SU-DHL-6 (cell line): ENCODE data around the gene OTOGL.

Source experiments
- H2AFZ ChIP-seq: fragments of 200-600 bp; sonication (generic); 2 replicates; pipeline ENCODE4 v1.6.1; 2014; ENCODE audit warnings: low read depth, mild to moderate bottlenecking, moderate library complexity, mixed read lengths, antibody characterized with exemption, low read length; ENCODE audit not compliant: severe bottlenecking
- H3F3A ChIP-seq: fragments of 200-600 bp; shearing (Covaris generic); 2 replicates; pipeline ENCODE4 v1.6.0; 2016; ENCODE audit warnings: antibody characterized with exemption, mild to moderate bottlenecking; ENCODE audit not compliant: insufficient read depth
- H3K27ac ChIP-seq: fragments of 200-600 bp; sonication (generic); 2 replicates; pipeline ENCODE4 v1.5.1; 2016; ENCODE audit warnings: low read depth, mild to moderate bottlenecking, low read length, moderate library complexity, mixed read lengths
- H3K27me3 ChIP-seq: fragments of 200-600 bp; sonication (generic), shearing (Covaris generic); 2 replicates; pipeline ENCODE4 v1.6.0; 2014; ENCODE audit warnings: mild to moderate bottlenecking, low read length
- H3K36me3 ChIP-seq: fragments of 200-600 bp; sonication (generic); 2 replicates; pipeline ENCODE4 v1.6.1; 2014; ENCODE audit warnings: mild to moderate bottlenecking, low read length, mixed read lengths
- H3K4me2 ChIP-seq: fragments of 300-600, 200-600 bp; shearing (Covaris generic), sonication (generic); 2 replicates; pipeline ENCODE4 v1.6.0; 2014; ENCODE audit warnings: low read length, low read depth, mild to moderate bottlenecking; ENCODE audit not compliant: poor library complexity, severe bottlenecking
- H3K4me3 ChIP-seq: fragments of 200-600 bp; sonication (generic); 2 replicates; pipeline ENCODE4 v1.5.1; 2014; ENCODE audit warnings: antibody characterized with exemption, low read length, mild to moderate bottlenecking, mixed read lengths; ENCODE audit not compliant: insufficient read depth, poor library complexity, severe bottlenecking
- H3K79me2 ChIP-seq: fragments of 200-600 bp; sonication (generic); 2 replicates; pipeline ENCODE4 v1.6.1; 2014; ENCODE audit warnings: mild to moderate bottlenecking, low read length, moderate library complexity; ENCODE audit not compliant: insufficient read depth
- H3K9ac ChIP-seq: fragments of 200-600 bp; sonication (generic); 2 replicates; pipeline ENCODE4 v1.7.0; 2014; ENCODE audit warnings: mild to moderate bottlenecking, low read length
- H3K9me2 ChIP-seq: fragments of 200-600 bp; sonication (generic); replicated peaks from 2 replicates; pipeline ENCODE4 v1.6.1; 2014; ENCODE audit warnings: low read length; ENCODE audit not compliant: insufficient read depth
- H3K9me3 ChIP-seq: fragments of 200-600 bp; sonication (generic); 2 replicates; pipeline ENCODE4 v1.6.1; 2014; ENCODE audit warnings: low read length, mixed read lengths; ENCODE audit not compliant: insufficient read depth
- H4K20me1 ChIP-seq: fragments of 200-600 bp; sonication (generic); 2 replicates; pipeline ENCODE4 v1.6.1; 2014; ENCODE audit warnings: low read depth, mild to moderate bottlenecking, antibody characterized with exemption, low read length, moderate library complexity, mixed read lengths
- CTCF ChIP-seq: fragments of 200-600 bp; sonication (generic); IDR thresholded peaks from one replicate; pipeline ENCODE4 v1.5.1; 2017; ENCODE audit warnings: antibody characterized with exemption, mild to moderate bottlenecking, low read length, moderate library complexity; ENCODE audit not compliant: insufficient read depth, poor library complexity, severe bottlenecking
- EZH2phosphoT487 ChIP-seq: fragments of 200-600 bp; sonication (generic), shearing (Covaris generic); conservative IDR thresholded peaks from 2 replicates; pipeline ENCODE4 v1.6.1; 2018; ENCODE audit warnings: mild to moderate bottlenecking, antibody characterized with exemption, low read length, moderate library complexity, mixed read lengths

The OTOGL gene

GRCh38 chr12:80291108-80291754 lies 191.9 kb downstream of the OTOGL start:
- H3K27me3 ChIP-seq: no peaks in the 10 kb centered on the region
- H3K27ac ChIP-seq: no peak overlapping the region
- H3K36me3 ChIP-seq: no peaks in the 10 kb centered on the region
- no peaks in the 10 kb centered on the region for H3F3A ChIP-seq
- H4K20me1 ChIP-seq: no peaks in the 10 kb centered on the region
- no peaks in the 10 kb centered on the region for H3K9me3 ChIP-seq
- no peak overlapping the region for H3K4me2 ChIP-seq
- H3K9ac ChIP-seq: no peak overlapping the region
- H3K79me2 ChIP-seq: no peaks in the 10 kb centered on the region
- no peak for TF ChIP-seq EZH2phosphoT487
- no peak for TF ChIP-seq CTCF
- no peak overlapping the region for H2AFZ ChIP-seq
- no peaks in the 10 kb centered on the region for H3K9me2 ChIP-seq
- no peak overlapping the region for H3K4me3 ChIP-seq

- TF ChIP-seq CTCF: no peak
- no peak for TF ChIP-seq EZH2phosphoT487
- Histone ChIP-seq H3K9ac (no peak overlapping the region), H2AFZ (no peak overlapping the region), H3K9me2 (no peaks in the 10 kb centered on the region), H3K4me3 (no peak overlapping the region), H3K4me2 (no peak overlapping the region), H3K36me3 (no peaks in the 10 kb centered on the region), H4K20me1 (no peaks in the 10 kb centered on the region), H3F3A (no peaks in the 10 kb centered on the region), H3K27ac (no peak overlapping the region), H3K27me3 (no peaks in the 10 kb centered on the region), H3K79me2 (no peaks in the 10 kb centered on the region), H3K9me3 (no peaks in the 10 kb centered on the region)
Measured at GRCh38 chr12:80293347-80293746, 194.0 kb downstream of the OTOGL start.

GRCh38 chr12:80293759-80294158 lies 194.4 kb downstream of the OTOGL start:
- no peaks in the 10 kb centered on the region for H3K36me3 ChIP-seq
- no peaks in the 10 kb centered on the region for H3K9me3 ChIP-seq
- no peaks in the 10 kb centered on the region for H3K27me3 ChIP-seq
- H2AFZ ChIP-seq: no peak overlapping the region
- H3K9me2 ChIP-seq: no peaks in the 10 kb centered on the region
- no peaks in the 10 kb centered on the region for H3K79me2 ChIP-seq
- H3K4me3 ChIP-seq: no peak overlapping the region
- H4K20me1 ChIP-seq: no peaks in the 10 kb centered on the region
- no peaks in the 10 kb centered on the region for H3F3A ChIP-seq
- no peak overlapping the region for H3K9ac ChIP-seq
- TF ChIP-seq EZH2phosphoT487 (no peak), CTCF (no peak)
- H3K27ac ChIP-seq: no peak overlapping the region
- H3K4me2 ChIP-seq: no peak overlapping the region
